CD4-positive, alpha-beta T cell treated with Interleukin-6 for 4 hours (primary cell): Measurements from ENCODE around the gene DKKL1.

Experiments used
- DNase-seq: peaks from one replicate; pipeline ENCODE4 v3.0.0-alpha.2; 2020; ENCODE audit warnings: mixed read lengths

The DKKL1 gene

DNA sequence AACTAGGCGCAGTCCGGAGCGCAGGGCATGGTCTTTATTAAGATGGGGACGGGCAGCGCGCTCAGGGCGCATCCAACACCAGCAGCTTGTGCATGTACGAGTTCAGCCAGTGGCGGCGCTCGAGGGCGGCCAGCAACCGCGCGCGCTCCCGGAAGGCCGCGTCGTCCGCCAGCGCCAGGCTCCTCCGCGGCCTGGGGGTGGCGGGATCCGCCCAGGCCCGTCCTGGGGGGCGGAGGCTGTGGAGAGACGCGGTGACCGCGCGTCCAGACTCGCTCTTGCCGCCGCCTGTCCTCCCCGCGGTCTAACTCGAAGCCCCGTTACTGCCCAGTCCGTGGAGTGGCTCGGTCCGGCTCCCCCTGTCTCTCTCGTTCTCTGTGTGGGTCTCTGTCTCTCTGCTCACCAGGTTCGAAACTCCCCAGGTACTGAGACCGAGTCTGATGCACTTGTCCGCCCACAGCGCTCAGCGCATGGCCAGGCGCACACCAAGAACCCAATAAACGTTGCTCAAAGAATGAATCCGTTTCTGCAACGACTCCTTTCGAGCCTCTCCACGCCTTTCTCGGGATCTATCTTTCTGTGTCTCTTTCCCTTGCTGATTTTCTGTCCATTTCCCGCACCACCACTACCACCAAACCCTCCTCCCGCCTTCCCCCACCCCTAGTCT is 58.9 kb downstream of the DKKL1 start:
- DNase-seq, result peak; percentile 58

DNA sequence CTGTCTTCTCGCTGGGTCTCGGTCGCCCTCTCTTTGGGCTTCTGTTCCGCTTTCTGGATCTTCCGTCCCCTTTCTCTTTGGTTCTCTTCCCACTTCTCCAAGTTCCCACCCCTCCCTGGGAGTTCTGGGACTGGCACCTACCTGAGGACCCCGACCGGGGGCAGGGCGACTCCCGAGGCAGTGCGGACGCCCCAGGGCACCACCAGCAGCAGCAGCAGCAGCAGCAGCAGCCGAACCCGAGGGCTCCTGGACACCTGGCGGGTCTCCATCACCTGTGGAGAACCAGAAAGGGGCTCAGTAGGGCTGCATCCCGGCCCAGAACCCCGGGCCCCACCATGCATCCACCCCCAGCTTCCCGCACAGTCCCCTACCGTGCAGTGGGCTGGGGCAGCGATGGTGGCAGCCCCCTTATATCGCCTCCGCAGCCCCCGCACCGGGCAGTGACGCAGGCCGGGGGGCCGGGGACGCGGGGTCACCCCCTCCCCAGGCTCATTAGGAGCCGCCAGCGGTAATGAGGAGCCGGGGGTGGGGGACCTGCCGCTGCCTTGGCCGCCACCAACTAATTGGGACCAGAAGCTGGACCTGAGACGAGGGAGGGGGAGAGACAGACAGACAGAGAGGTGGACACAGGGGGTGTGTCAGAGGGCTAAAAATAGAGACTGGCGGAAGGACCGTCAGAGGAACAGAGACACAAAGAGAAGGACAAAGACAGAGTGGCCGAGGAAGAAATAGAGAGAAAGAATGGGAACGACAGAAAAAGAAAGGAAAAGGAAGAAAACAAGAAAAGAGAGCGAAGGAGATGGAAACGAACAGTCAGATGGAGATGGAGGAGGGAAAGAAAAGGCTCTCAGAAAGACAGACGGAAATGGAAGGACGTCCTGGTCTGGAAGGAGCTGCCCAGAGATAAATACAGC is 59.7 kb downstream of the DKKL1 start, which contains the start of gene PTH2:
Gene PTH2, minus strand, starts transcription at position 371 of the 914 bp plus-strand sequence. Its CDS starts 102 bp downstream, at position 269.
- no peak for DNase-seq

DNA sequence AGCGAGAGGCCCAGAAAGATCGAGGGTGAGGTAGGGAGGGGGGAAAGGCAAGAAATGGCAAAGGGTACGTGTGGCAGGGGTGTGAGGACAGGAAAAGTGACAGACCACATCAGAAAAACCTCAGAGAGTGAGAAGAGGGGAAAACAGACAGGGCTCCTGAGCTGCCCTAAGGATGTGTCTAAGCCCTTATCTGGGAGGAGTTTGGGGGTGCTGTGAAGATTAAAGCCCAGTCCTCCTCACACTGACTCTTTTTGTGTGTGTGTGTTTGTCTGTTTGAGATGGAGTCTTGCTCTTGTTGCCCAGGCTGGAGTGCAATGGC is 60.3 kb downstream of the DKKL1 start:
- peak; percentile 18 for DNase-seq
